NOMO-1 treated with DMSO at 0.1 percent for 48 hours (cell line): ENCODE data around the gene SLC10A3.
"Not testable (repeated sequence)": the region's sequence is repeated elsewhere in the genome, so short reads cannot be mapped to it uniquely, and the experiment has no call there.

ENCODE experiments used
- DNase-seq: peaks from one replicate; lab custom pipeline; 2025; ENCODE audit not compliant: unreplicated experiment; lab: John Stamatoyannopoulos, UW

Gene SLC10A3

GRCh38 chrX:154509455-154509854 lies 19.0 kb upstream of the SLC10A3 start:
- DNase-seq, result no peak

- DNase-seq, result no peak
Observed at GRCh38 chrX:154508384-154508745, 17.9 kb upstream of the SLC10A3 start.

GRCh38 chrX:154507673-154508383 lies 17.4 kb upstream of the SLC10A3 start:
- no peak for DNase-seq

- no peak for DNase-seq
Observed at GRCh38 chrX:154506483-154507332, 16.3 kb upstream of the SLC10A3 start.

- no peak for DNase-seq
Observed at GRCh38 chrX:154505734-154506133, 15.3 kb upstream of the SLC10A3 start.

- no peak for DNase-seq
Observed at GRCh38 chrX:154502989-154503388, 12.6 kb upstream of the SLC10A3 start.

GRCh38 chrX:154502098-154502497 lies 11.7 kb upstream of the SLC10A3 start:
- no peak for DNase-seq

- DNase-seq, result not testable (repeated sequence)
Observed at GRCh38 chrX:154501423-154501822, 11.0 kb upstream of the SLC10A3 start.

- DNase-seq, result not testable (repeated sequence)
Observed at GRCh38 chrX:154496591-154497137, 6.2 kb upstream of the SLC10A3 start.

- DNase-seq, result no peak
Observed at GRCh38 chrX:154495472-154495922, 5.1 kb upstream of the SLC10A3 start.

GRCh38 chrX:154494715-154495114 lies 4.3 kb upstream of the SLC10A3 start:
- no peak for DNase-seq

GRCh38 chrX:154490021-154490413 lies 412 bp downstream of the SLC10A3 start:
- DNase-seq, result no peak

GRCh38 chrX:154489182-154489581 lies 1.2 kb downstream of the SLC10A3 start:
- no peak for DNase-seq

GRCh38 chrX:154488336-154489075 lies 1.9 kb downstream of the SLC10A3 start:
- no peak for DNase-seq

GRCh38 chrX:154487518-154488290 lies 2.7 kb downstream of the SLC10A3 start:
- no peak for DNase-seq

- no peak for DNase-seq
Observed at GRCh38 chrX:154486396-154487207, 3.8 kb downstream of the SLC10A3 start, which contains the start of gene UBL4A. UBL4A (minus strand) TSS chrX:154486615; CDS start chrX:154486584, 31 bp downstream.

GRCh38 chrX:154486052-154486395 lies 4.4 kb downstream of the SLC10A3 start:
- DNase-seq, result no peak

GRCh38 chrX:154485150-154486051 lies 5.0 kb downstream of the SLC10A3 start:
- no peak for DNase-seq
